ENCODE measurements around the gene CAPSL. TPM values are rescaled to one million over a fixed set of nuclear protein-coding genes. Genes with fewer than 3 reads are reported as not detected.
"Not testable (repeated sequence)": the region's sequence is repeated elsewhere in the genome, so short reads cannot be mapped to it uniquely, and the experiment has no call there.

The CAPSL gene
- total RNA-seq (10 to 100 TPM in 1 of 2 donors, 1 to 10 TPM in 1; 2.6 to 24.2 TPM), polyA plus RNA-seq (ENCODE audit: insufficient read length in 2 of 2) (1 to 10 TPM; 4.6 to 8.7 TPM)
- long read RNA-seq, donor 1, transcript CAPSL-201 (5 exons, 969 nt) = major isoform, 5 of 5 reads
- long read RNA-seq, donor 1, partial matches to known transcripts = 0 of 5 reads
- long read RNA-seq, donor 1, other reads (novel, unspliced or antisense) = 0 of 5 reads
- long read RNA-seq, donor 2, partial matches to known transcripts = 0 of 3 reads
- long read RNA-seq, donor 2, other reads (novel, unspliced or antisense) = 0 of 3 reads
- long read RNA-seq, donor 3, partial matches to known transcripts = 0 of 2 reads
- long read RNA-seq, donor 3, other reads (novel, unspliced or antisense) = 0 of 2 reads
- long read RNA-seq, donor 4, transcript CAPSL-201 (5 exons, 969 nt) = major isoform, 8 of 10 reads
- long read RNA-seq, donor 4, partial matches to known transcripts = 0 of 10 reads
- long read RNA-seq, donor 4, other reads (novel, unspliced or antisense) = 0 of 10 reads

GRCh38 chr5:35938568-35939227, at the start of gene CAPSL:
Gene CAPSL, minus strand, starts transcription at chr5:35938622. Its CDS starts 17,502 bp downstream, at chr5:35921120.
- no peaks in the 10 kb centered on the region for H3K27me3 ChIP-seq (ENCODE audit: control insufficient read depth, insufficient read depth, low read length)
- H3K4me3 ChIP-seq (ENCODE audit: low read depth, low read length) = no peak within 1 kb of the TSS
- H3K36me3 ChIP-seq (ENCODE audit: control insufficient read depth, insufficient read depth, low read length) = no peaks in the 10 kb centered on the region
- 20% methylated on average over 1 of the region's 2 CpGs for WGBS (ENCODE audit: insufficient coverage)
- peak; percentile 74 to 94 (median 87) for DNase-seq (ENCODE audit: low read depth in 4 of 6, low spot score in 6 of 6)
- no peaks in the 10 kb centered on the region for H3K9me3 ChIP-seq (ENCODE audit: control insufficient read depth, insufficient read depth, low read length)
- no peak within 1 kb of the TSS for H3K27ac ChIP-seq (ENCODE audit: low read depth, low read length)
- H3K4me1 ChIP-seq (ENCODE audit: control insufficient read depth, insufficient read depth, low read length) = no peaks in the 10 kb centered on the region

DNA sequence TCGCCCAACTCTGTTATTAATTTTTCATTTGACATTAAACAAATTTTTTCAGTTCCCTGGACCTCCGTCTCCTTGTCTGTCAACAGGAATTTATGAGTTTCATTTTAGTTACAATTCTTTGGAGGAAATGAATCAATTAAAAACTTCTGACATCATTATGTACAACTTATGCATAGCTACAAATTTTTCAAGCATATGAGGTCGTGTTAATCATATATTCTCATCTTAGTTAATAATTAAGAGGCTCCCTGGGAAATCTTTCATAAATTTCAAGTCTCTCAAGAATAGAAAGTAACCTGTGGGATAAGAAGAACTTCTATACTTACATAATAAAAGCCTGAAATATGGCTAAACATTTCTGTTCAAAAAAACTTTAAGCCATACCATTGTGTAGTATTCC, 49.4 kb upstream of the CAPSL start:
- H3K27ac ChIP-seq (ENCODE audit: low read depth, low read length) = no peak overlapping the region
- no peak overlapping the region for H3K4me3 ChIP-seq (ENCODE audit: low read depth, low read length)
- no peaks in the 10 kb centered on the region for H3K36me3 ChIP-seq (ENCODE audit: control insufficient read depth, insufficient read depth, low read length)
- WGBS (ENCODE audit: insufficient coverage) = no CpG with 5 or more reads among the region's 3 CpGs
- peaks cover 9% of the 10 kb centered on the region for H3K27me3 ChIP-seq (ENCODE audit: control insufficient read depth, insufficient read depth, low read length)
- H3K4me1 ChIP-seq (ENCODE audit: control insufficient read depth, insufficient read depth, low read length) = peaks cover 3% of the 10 kb centered on the region
- no peaks in the 10 kb centered on the region for H3K9me3 ChIP-seq (ENCODE audit: control insufficient read depth, insufficient read depth, low read length)
- no peak for DNase-seq (ENCODE audit: low read depth in 4 of 6, low spot score in 6 of 6)

- Histone ChIP-seq H3K4me1 (ENCODE audit: control insufficient read depth, insufficient read depth, low read length) (no peaks in the 10 kb centered on the region), H3K36me3 (ENCODE audit: control insufficient read depth, insufficient read depth, low read length) (no peaks in the 10 kb centered on the region), H3K4me3 (ENCODE audit: low read depth, low read length) (no peak overlapping the region), H3K9me3 (ENCODE audit: control insufficient read depth, insufficient read depth, low read length) (no peaks in the 10 kb centered on the region), H3K27me3 (ENCODE audit: control insufficient read depth, insufficient read depth, low read length) (no peaks in the 10 kb centered on the region), H3K27ac (ENCODE audit: low read depth, low read length) (no peak overlapping the region)
- no peak for DNase-seq (ENCODE audit: low read depth in 4 of 6, low spot score in 6 of 6)
These were observed 41.3 kb upstream of the CAPSL start for GRCh38 chr5:35979715-35980114.

DNA sequence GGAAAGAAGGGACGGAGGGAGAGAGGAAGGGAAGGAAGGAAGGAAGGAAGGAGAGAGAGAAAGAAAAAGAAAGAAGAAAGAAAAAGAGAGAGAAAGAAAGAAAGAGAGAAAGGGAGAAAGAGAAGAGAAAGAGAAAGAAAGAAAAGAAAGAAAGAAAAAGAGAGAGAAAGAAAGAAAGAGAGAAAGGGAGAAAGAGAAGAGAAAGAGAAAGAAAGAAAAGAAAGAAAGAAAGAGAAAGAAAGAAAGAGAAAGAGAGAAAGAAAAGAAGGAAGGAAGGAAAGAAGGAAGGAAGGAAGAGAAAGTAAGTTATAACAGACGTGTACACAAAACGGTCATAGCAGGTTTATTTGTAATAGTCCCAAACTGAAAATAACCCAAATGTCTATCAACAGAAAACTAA, 38.4 kb upstream of the CAPSL start:
- H3K27ac ChIP-seq (ENCODE audit: low read depth, low read length); H3K36me3 ChIP-seq (ENCODE audit: control insufficient read depth, insufficient read depth, low read length); H3K4me3 ChIP-seq (ENCODE audit: low read depth, low read length); H3K9me3 ChIP-seq (ENCODE audit: control insufficient read depth, insufficient read depth, low read length); H3K27me3 ChIP-seq (ENCODE audit: control insufficient read depth, insufficient read depth, low read length); DNase-seq (ENCODE audit: low read depth in 4 of 6, low spot score in 6 of 6); H3K4me1 ChIP-seq (ENCODE audit: control insufficient read depth, insufficient read depth, low read length): not testable (repeated sequence)
- WGBS (ENCODE audit: insufficient coverage) = 96% methylated on average over 1 of the region's 3 CpGs

DNA sequence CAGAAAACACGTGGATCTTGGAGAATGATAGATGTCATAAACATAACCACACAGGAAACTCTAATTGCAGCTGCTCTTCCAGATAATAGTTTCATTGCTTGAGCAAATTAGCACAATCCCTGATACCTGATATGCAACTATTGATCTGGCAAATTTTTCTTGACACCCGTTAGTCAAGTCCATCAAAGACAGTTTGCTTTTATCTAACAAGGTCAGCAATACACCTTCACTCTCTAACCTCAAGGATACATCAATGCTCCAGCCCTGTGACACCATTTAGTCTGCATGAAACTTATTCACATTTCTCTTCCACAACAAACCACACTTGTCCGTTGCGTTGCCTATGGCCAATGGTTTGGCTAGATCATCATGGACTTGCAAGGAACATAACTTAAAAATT, 36.1 kb upstream of the CAPSL start:
- 100% methylated on average over 1 of the region's 4 CpGs for WGBS (ENCODE audit: insufficient coverage)
- Histone ChIP-seq H3K27me3 (ENCODE audit: control insufficient read depth, insufficient read depth, low read length) (no peaks in the 10 kb centered on the region), H3K4me3 (ENCODE audit: low read depth, low read length) (no peak overlapping the region), H3K27ac (ENCODE audit: low read depth, low read length) (no peak overlapping the region), H3K36me3 (ENCODE audit: control insufficient read depth, insufficient read depth, low read length) (no peaks in the 10 kb centered on the region), H3K4me1 (ENCODE audit: control insufficient read depth, insufficient read depth, low read length) (no peaks in the 10 kb centered on the region), H3K9me3 (ENCODE audit: control insufficient read depth, insufficient read depth, low read length) (no peaks in the 10 kb centered on the region)
- DNase-seq (ENCODE audit: low read depth in 4 of 6, low spot score in 6 of 6) = no peak

DNA sequence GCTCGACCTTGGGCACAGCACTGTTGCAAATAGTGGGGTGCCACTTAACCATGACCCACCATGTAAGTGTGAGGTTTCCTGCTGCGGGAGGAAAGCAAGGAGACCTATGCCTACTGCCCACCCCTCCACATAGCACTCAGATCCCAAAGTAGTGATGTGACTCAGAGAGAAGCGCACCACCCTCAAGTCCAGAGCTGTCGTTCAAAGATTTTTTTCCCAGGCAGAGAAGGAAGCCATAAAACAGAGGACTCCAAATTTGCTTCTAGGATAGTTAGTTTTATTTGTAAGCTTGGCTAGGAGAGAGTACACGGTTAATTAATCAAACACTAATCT, 33.4 kb upstream of the CAPSL start:
- WGBS (ENCODE audit: insufficient coverage) = no CpG with 5 or more reads among the region's 5 CpGs

DNA sequence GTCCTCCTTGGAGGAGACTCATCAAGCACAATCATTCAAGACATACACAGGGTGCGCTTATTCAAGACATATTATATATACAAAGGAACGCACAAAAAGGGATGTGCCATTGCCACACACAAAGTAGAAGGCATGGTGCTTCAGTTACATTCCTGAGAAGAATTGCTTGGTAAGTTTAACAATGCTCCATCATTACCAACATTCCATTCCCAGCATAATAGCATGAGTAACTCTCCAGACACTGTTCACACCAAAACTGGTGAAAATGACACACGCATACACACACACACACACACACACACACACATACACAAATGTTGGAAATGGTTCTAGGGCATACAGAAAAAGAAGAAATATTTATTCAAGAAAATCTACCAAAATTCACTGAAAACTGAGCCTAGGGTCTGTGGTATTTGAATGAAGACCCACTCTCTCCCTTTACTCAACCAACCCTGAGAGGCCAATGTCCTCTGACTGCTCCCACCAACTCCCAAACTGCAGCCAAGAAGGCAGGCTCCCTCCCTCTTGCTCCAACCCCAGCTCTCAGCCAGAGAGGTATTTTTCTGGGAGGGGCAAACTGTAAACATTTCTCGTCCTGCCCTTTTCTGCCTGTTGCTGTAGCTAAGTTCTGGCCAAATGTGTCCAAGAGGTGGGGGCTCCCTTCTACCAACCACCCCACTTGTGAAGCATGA, 32.9 kb upstream of the CAPSL start:
- Histone ChIP-seq H3K4me3 (ENCODE audit: low read depth, low read length) (no peak overlapping the region), H3K36me3 (ENCODE audit: control insufficient read depth, insufficient read depth, low read length) (no peaks in the 10 kb centered on the region), H3K9me3 (ENCODE audit: control insufficient read depth, insufficient read depth, low read length) (no peaks in the 10 kb centered on the region), H3K27me3 (ENCODE audit: control insufficient read depth, insufficient read depth, low read length) (no peaks in the 10 kb centered on the region), H3K4me1 (ENCODE audit: control insufficient read depth, insufficient read depth, low read length) (no peaks in the 10 kb centered on the region), H3K27ac (ENCODE audit: low read depth, low read length) (no peak overlapping the region)
- WGBS (ENCODE audit: insufficient coverage) = no CpG with 5 or more reads among the region's 4 CpGs
- DNase-seq (ENCODE audit: low read depth in 4 of 6, low spot score in 6 of 6) = no peak

More for the DNA sequence above, 33.4 kb upstream of the CAPSL start:
- DNase-seq (ENCODE audit: low read depth in 4 of 6, low spot score in 6 of 6) = no peak
- H3K4me3 ChIP-seq (ENCODE audit: low read depth, low read length) = no peak overlapping the region
- no peaks in the 10 kb centered on the region for H3K9me3 ChIP-seq (ENCODE audit: control insufficient read depth, insufficient read depth, low read length)
- H3K27ac ChIP-seq (ENCODE audit: low read depth, low read length) = no peak overlapping the region
- H3K27me3 ChIP-seq (ENCODE audit: control insufficient read depth, insufficient read depth, low read length) = no peaks in the 10 kb centered on the region
- no peaks in the 10 kb centered on the region for H3K36me3 ChIP-seq (ENCODE audit: control insufficient read depth, insufficient read depth, low read length)
- H3K4me1 ChIP-seq (ENCODE audit: control insufficient read depth, insufficient read depth, low read length) = no peaks in the 10 kb centered on the region

- Histone ChIP-seq H3K4me3 (ENCODE audit: low read depth, low read length) (no peak overlapping the region), H3K9me3 (ENCODE audit: control insufficient read depth, insufficient read depth, low read length) (peaks cover 2% of the 10 kb centered on the region), H3K27ac (ENCODE audit: low read depth, low read length) (no peak overlapping the region), H3K36me3 (ENCODE audit: control insufficient read depth, insufficient read depth, low read length) (no peaks in the 10 kb centered on the region), H3K4me1 (ENCODE audit: control insufficient read depth, insufficient read depth, low read length) (no peaks in the 10 kb centered on the region), H3K27me3 (ENCODE audit: control insufficient read depth, insufficient read depth, low read length) (no peaks in the 10 kb centered on the region)
- DNase-seq (ENCODE audit: low read depth in 4 of 6, low spot score in 6 of 6) = no peak
- WGBS (ENCODE audit: insufficient coverage) = 64% methylated on average over 3 of the region's 8 CpGs
These were observed 25.0 kb upstream of the CAPSL start for GRCh38 chr5:35963381-35963843.

GRCh38 chr5:35960328-35960727, 21.9 kb upstream of the CAPSL start:
- Histone ChIP-seq H3K36me3 (ENCODE audit: control insufficient read depth, insufficient read depth, low read length) (no peaks in the 10 kb centered on the region), H3K27ac (ENCODE audit: low read depth, low read length) (no peak overlapping the region), H3K4me3 (ENCODE audit: low read depth, low read length) (no peak overlapping the region), H3K4me1 (ENCODE audit: control insufficient read depth, insufficient read depth, low read length) (no peaks in the 10 kb centered on the region), H3K9me3 (ENCODE audit: control insufficient read depth, insufficient read depth, low read length) (peaks cover 3% of the 10 kb centered on the region), H3K27me3 (ENCODE audit: control insufficient read depth, insufficient read depth, low read length) (no peaks in the 10 kb centered on the region)
- no peak for DNase-seq (ENCODE audit: low read depth in 4 of 6, low spot score in 6 of 6)
- WGBS (ENCODE audit: insufficient coverage) = 75% methylated on average over 4 of the region's 7 CpGs
